PC-3 (cell line): ENCODE results near the gene PAQR4.

ENCODE experiments used
- EZH2 ChIP-seq: fragments of 300-600 bp; sonication (generic); IDR thresholded peaks from one replicate; pipeline ENCODE4 v1.6.1; 2017; ENCODE audit warnings: antibody characterized with exemption, mild to moderate bottlenecking, low read length; ENCODE audit not compliant: unreplicated experiment
- TF ChIP-seq, protein P1 (sequence below): fragments of 300-600 bp; sonication (generic); conservative IDR thresholded peaks from 2 replicates; pipeline ENCODE4 v1.5.1; 2017; ENCODE audit warnings: antibody characterized with exemption, low read depth, mild to moderate bottlenecking, low read length

DNA sequence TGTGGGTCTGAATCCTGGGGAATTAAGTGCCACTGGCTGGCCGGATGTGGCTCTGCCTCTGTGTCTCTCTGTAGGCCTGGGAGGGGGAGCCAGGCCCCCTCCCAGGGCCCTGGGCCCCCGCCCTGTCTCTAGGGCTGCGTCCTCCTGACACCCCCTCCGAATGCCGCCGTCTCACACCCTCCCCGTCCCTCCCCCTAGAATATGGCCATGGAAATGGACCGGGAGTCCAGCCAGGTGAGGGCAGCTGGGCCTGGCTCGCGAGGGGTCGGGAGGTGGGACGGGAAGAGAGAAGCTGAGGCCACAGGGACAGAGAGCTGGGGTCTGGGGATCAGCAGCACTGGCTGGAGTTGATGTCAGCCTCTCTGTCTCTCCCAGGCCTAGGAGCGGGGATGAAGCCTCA lies 27.1 kb downstream of the PAQR4 start:
- no peak for TF ChIP-seq EZH2
- TF ChIP-seq, protein P1, sequence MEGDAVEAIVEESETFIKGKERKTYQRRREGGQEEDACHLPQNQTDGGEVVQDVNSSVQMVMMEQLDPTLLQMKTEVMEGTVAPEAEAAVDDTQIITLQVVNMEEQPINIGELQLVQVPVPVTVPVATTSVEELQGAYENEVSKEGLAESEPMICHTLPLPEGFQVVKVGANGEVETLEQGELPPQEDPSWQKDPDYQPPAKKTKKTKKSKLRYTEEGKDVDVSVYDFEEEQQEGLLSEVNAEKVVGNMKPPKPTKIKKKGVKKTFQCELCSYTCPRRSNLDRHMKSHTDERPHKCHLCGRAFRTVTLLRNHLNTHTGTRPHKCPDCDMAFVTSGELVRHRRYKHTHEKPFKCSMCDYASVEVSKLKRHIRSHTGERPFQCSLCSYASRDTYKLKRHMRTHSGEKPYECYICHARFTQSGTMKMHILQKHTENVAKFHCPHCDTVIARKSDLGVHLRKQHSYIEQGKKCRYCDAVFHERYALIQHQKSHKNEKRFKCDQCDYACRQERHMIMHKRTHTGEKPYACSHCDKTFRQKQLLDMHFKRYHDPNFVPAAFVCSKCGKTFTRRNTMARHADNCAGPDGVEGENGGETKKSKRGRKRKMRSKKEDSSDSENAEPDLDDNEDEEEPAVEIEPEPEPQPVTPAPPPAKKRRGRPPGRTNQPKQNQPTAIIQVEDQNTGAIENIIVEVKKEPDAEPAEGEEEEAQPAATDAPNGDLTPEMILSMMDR = no peak
